ENCODE results near the gene BORCS5.

DNA sequence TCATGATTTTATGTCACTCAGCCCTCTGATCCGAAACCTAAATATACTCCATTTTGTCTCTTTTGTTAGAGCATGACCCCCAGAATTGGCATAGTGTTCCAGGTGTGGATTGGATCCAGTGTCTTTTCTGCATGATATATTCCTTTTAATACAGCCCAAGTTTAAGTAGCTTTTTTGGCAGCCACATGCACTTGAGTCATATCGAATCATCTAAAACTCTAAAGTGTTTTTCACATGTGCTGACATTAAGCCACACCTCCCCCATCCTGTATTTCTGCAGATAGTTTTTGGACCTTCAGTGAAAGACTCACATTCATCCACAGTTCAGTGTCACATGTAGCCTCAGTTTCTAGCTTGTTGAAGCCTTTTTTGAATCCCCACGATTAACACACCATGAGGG is 30.6 kb downstream of the BORCS5 start:
- no peak for TF ChIP-seq EZH2 (IDR thresholded peaks at IDR 0.05)
- TF ChIP-seq, protein P1, sequence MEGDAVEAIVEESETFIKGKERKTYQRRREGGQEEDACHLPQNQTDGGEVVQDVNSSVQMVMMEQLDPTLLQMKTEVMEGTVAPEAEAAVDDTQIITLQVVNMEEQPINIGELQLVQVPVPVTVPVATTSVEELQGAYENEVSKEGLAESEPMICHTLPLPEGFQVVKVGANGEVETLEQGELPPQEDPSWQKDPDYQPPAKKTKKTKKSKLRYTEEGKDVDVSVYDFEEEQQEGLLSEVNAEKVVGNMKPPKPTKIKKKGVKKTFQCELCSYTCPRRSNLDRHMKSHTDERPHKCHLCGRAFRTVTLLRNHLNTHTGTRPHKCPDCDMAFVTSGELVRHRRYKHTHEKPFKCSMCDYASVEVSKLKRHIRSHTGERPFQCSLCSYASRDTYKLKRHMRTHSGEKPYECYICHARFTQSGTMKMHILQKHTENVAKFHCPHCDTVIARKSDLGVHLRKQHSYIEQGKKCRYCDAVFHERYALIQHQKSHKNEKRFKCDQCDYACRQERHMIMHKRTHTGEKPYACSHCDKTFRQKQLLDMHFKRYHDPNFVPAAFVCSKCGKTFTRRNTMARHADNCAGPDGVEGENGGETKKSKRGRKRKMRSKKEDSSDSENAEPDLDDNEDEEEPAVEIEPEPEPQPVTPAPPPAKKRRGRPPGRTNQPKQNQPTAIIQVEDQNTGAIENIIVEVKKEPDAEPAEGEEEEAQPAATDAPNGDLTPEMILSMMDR (IDR thresholded peaks at IDR 0.05), result no peak

All from neural progenitor cell (in vitro differentiated cells).